HG03565 (cell line): ENCODE data around the gene QSOX1.

ENCODE experiments used
- ATAC-seq: cut with Tn5 transposase; IDR thresholded peaks from one replicate; pipeline ENCODE4 v1.9.1; 2021; ENCODE audit warnings: mild to moderate bottlenecking, moderate library complexity; ENCODE audit not compliant: unreplicated experiment

Gene QSOX1

DNA sequence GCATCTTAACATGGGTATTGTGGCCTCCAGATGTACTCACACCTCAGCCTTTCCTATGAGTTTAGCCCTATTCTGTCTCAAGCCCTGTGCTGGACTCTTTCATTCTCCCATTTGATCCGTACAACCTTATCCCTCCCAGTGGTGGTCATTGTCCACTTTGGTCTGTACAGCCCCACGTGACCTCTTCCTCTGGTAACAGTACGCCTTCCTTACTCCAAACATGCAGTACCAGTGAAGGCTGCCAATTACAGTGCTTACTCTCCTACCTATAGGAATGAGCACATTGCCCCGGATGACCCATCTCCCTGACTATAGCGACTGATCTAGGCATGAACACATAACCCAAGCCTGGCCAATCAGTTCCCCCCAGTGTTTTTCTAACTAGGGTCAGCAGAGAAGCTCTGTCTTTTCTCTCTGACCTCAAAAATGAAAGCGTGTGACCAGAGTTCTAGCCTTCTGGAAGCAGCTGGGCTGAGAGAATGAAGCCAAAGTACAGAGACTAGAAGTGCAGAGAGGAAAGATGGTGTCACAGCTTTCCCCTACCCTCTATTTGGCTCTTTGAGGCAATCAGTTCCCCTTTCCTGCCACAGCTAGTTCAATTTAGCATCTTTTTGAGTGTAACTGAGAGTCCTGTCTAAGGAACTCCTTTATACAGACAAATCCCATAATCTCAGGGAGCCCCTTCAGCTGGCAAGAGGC is 9.9 kb upstream of the QSOX1 start:
- no peak for ATAC-seq

DNA sequence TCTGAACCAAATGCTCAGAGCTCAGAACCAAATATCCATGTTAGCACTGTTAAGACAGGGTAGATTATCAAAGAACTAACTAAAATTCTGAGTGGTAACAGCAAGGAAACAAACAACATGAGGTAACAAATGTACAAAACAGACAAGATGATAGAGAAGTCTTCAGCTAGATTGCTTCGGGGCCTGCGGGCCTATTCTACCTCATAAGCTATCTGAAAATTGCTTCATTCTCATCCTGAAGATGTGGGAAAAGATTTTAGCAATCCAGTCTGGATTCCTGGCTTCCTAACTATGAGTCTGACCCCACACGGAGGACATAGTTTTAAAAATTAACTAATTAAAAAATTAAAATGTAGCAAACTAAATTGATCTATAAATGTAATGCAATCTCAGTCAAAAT is 9.2 kb upstream of the QSOX1 start:
- no peak for ATAC-seq

DNA sequence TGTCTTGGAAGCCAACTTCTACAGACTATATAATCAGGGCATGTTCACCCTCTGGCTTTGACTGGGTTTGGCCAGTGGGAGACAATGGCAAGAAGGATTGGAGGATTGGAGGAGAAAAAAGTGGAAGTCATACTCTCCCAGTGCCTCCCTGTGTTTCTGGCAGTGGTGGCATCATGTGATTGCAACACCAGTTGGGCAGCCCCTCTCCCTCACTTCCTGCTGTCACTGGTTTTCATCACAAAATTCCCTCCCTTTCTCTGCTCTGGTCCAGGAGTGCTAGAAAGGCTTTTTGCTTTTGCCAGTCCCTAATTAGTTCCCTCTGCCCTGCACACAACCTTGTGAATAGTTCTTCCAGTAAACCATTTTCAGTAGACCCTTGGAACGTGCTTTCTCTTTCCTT is 3.7 kb upstream of the QSOX1 start:
- ATAC-seq = no peak

DNA sequence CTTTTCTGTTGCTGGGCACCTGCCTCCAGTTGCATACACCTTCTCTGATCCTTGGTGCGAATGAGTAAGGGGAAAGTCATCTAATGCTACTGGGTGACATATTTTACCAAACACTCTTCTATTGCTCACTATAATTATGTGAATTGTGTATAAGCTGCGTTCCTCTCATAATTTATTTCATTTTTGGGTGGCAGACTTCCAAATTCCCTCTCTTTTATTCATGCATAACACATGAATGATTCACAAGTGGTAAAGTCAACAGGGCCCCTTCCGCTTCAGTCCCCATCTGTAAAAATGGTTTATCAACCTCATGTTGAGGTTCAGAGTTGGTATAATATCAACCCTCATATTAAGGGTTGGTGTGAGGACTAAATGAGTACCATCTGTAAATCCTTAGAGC is 3.2 kb upstream of the QSOX1 start:
- no peak for ATAC-seq

DNA sequence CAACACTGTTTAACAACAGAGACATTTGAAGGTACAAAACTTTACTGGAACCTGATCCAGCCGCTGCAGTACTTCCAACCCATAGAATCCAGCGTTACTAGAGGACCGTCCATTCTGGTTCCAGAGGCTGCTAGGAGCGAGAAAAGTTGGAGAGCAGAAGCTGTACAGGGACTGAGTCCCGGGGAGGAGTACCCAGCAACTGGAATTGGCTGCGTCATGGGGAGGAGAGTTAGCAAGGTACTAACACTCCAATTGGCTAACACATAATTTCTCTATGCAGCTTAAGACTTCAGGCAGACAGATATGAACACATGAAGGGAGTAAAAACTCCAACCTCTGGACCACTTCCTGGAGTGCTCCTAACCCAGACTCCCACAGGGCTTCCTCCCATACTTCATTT is 2.1 kb upstream of the QSOX1 start:
- ATAC-seq = no peak

DNA sequence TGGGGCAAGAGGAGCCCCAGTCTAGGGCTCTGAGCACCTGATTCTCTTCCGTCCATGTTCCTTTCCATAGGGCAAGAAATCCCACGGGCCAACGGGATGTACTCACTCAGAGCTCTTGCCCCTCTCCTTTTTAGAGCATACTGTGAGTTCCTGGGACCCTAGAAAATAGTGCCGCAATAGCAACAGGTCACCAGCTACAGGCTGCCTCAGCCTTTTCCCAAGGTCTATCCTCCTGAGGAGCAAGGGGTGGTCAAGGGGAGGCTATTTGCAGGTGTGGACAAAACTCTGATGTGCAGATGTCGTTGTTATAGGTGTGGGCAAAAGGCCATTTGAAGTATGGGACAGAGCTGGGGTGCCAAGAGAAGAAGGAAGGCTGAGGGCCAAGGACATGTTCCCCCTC is 1.6 kb upstream of the QSOX1 start:
- ATAC-seq = no peak

DNA sequence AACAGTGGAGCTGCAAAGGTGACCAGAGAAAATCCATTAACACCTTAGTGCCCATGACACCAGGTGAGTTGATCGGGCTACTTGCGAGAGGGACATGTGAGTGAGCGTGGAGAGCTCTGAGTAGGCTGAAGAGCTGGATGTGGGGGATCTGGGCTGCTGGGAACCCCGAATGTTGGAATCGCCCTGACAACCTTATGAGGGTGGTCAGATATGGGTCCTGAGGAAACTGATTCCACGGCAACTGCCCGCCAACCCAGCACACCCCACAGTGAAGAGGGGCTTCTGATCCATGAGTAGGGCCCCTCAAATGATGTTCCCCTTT is 705 bp upstream of the QSOX1 start:
- ATAC-seq = no peak

DNA sequence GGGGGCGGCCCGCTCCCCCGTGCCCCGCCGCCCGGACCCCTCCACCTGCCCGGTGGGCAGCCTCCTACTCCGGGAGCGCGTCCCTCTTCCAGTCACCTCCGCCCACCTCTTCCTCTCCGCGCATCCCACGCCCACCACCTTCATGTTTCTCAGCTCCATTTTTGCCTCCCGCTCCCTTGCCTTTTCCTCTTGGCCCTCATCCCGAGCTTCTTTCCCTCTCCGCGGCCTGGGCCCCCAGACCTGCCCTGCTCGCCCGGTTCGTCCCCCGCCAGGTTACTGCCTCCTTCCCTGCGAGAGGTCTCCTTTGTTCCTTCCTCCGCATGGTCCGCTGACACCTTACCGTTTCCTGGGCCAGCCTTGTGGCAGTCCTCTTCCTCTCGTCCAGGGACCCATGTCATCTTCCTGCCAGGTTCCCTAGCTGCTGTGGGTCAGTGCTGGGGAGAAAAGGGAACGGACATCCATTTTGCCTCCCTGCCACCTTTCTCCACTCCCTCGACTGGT is 563 bp downstream of the QSOX1 start:
- no peak for ATAC-seq

DNA sequence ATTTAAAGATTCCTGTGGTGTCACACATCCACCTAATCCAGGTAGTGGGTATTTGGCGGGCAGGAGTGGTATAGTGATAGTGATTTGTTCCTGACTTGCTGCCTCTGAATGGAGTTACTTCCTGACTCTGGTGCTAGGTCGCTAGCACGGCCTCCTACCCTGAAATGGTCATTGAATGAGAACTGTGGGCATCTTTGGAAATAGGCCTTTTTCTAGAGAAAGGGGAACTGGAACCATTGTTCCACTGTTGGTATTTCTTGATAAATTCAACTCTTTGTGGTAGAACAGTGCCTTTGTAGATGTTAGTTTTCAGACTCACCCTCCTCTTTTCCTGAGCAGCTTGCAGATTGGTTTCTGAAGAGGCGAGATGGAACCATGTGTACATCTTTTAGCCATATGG is 1.5 kb downstream of the QSOX1 start:
- ATAC-seq = no peak

DNA sequence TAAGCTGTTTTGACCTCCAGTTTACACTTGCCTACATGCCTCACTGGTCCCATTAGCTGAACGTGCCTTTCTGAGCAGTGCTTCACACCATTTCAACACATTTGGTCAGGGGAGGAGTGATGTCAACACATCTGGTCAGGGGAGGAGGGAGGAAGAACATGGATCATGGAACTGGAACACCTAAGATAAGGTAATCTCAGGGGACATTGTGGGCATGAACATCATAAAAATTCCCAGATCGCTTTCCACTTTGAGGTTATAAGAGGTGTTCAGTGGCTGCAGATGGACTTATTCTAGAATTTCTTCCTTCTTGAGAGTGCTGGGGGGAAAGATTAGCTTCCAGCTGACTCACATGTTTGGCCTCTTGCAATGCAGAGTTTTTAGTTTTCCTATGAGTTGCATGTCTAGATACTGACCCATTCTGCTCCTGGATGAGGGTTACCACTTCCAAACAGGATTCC is 2.0 kb downstream of the QSOX1 start:
- ATAC-seq = no peak

DNA sequence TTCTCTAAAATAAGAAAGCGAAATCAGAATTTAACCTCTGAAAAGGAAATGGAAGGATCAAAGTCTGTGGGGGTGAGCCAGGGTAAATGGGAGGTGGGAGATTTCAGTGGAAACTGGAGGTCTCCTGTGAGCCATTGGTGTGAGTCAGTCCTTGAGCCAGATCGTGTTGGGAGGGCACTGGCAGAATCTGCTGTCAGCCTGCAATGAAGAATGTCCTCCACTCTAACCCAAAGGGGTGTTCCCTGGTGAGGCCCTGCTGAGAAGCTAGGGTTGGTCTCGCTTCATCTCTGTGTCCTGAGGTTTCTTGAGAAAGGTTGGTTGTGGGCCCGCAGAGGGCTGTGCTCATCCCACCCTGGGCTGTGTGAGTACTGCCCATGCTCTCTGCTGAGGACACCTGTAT is 2.4 kb downstream of the QSOX1 start:
- no peak for ATAC-seq

DNA sequence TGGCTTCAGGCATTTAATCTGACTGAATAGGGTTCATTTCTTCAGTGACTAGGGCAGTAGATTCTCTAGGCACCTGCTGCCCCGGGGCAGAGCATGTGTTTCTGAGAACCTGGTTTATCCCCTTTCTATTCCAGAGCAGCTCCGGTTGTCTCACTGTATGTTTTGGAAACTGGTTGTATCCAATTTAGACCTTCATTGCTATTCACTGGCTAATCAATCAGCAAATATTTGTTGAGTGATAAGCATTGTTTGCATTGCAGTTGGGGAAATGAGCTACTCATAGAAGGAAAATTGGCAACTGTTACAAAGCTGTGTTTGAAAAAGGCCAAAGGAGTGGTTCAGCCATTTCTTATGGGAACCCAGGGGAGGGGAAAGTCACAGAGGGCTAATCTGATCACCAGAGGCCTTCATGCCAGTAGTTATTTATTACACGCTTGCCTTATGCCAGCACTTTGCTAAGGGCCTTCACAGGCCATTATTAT is 2.9 kb downstream of the QSOX1 start:
- ATAC-seq = no peak

DNA sequence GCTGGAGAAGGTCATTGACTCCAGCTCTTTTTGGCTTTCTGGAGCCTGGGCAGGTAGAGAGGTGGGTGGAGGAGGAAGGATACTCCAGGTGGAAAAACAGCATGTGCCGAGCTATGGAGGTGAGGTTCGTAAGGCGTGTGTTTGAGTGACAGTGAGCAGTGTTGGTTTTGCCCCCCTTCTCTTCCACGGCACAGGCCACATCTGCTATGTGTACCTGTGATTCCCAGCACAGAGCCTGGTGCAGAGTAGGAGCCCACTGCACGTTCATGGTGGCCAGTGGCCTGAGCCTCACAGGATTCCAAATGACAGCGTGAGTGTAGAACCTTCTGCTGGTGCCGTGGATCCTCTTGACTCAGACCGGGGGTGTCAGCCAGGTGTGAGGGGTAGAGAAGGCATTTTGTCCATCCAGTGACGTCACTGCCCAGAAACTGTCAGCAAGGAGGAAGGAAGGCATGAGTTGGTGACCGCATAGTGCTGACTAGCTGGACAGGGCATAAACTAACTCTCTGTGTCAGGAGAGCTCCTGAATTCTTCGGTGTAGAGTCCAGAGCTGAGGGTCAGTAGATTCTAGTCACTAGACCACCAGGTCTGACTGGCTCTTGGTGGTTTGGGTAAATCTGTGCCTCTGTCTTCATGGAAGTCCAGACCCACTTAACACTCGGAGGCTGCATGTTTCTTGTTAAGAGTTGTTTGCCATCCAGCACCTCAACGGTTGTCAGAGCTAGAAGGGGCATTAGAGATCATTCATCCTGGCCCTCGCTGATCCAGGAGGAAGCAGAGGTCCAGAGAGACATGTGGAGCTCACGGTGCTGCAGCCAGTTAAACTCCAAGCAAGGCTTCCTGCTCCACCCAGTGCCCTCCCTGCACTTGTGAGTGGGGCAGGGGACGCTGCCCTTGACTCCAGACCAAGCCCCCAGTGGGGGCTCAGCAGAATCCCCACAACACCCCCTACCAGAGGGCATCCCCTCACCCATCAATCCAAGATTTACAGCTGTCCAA is 3.8 kb downstream of the QSOX1 start:
- no peak for ATAC-seq

DNA sequence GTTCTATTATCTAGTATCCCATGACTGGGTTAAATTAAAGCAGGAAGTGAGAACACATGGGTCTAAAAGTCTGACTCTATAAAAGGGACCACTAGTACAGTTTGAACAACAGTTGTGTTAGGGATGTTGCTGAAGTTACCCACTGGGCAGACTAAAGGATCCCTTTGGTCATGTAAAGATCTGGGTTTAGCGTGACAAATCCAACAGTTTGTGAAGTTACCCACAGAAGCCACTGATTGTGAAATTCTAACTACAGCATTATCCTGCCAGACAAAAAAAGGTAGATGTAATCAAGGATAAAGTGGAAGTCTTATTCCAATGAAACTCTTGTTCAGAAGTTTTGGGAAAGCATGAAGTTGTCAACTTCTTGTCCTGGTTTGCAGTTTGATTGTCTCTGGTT is 5.7 kb downstream of the QSOX1 start:
- ATAC-seq = no peak

DNA sequence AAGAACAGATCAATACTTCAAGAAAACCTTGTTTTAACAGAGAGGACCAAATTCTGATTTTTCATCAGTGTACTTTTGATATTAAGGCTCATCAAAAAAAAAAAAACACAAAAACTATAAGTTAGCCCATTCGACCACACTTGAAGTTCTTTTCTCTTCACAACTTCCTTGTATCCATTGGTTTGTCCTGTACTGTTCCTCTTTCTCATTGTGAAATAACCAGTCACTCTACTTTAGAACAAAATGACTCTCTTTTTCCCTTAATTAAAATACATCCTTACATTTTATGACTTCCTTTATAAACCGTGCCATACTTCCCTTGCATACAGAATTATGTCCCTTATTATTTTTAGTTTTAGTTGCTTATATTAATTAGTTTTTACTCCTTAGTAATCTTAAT is 8.4 kb downstream of the QSOX1 start:
- no peak for ATAC-seq

DNA sequence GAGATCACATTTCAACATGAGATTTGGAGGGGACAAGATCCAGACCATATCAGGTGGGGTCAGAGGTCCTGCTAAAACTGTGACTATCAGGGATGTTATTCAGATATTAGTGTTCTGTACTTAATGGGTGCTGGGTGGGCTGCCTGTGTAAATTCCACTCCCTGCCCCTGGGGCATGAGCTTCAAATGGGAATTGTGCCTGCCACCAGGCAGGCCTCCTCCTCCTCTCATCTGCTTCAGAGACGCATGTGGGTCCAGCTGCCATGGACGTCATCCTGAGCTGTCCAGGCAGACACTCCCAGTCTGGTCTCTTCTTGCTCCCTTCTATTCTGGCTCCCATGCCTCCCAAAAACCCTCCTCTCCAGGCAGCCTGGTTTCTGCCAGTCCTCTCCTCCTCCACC is 10.4 kb downstream of the QSOX1 start:
- ATAC-seq = no peak

DNA sequence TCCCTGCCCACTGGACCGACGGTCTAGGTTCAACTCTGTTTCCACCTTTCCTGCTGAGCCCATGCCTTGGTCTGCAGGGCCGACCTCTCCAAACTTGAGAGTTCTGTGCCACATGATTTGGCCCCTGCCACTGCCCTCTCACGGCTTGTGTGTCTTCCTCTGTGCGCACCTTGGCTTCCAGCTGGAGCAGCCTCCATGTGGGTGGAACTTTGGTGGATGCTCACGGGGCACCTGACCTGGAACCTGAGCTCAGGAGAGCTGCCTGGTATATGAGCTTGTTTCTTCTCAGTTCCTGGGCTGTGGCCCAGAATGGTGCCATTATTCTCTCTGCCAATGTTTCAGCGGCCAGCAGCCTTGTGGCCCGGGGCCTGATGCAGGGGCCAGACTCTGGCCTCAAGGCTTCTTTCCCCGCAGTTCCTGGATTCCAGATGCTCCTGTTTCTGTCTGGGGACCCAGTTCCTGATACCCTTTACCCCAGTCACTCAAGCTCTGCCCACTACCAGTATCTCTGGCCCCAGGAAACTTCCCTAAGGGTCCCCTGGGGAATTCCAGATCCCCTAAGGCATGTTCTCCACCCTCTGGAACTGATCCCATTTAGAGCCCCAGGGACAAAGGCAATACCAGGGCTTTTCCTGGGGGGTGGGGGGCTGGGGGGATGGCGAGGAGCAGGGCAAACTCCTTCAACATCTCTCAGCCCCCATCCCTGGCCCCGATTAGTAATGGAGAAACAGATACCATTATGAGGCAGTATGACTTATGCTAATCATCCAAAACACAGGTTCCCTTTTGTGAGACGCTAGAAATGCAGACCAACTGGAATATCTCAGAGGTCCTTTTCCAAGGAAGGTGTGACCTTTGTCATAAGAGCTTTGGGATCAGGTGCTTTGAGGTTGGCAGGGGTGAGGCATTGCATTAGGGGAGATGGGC is 11.1 kb downstream of the QSOX1 start:
- ATAC-seq = no peak

DNA sequence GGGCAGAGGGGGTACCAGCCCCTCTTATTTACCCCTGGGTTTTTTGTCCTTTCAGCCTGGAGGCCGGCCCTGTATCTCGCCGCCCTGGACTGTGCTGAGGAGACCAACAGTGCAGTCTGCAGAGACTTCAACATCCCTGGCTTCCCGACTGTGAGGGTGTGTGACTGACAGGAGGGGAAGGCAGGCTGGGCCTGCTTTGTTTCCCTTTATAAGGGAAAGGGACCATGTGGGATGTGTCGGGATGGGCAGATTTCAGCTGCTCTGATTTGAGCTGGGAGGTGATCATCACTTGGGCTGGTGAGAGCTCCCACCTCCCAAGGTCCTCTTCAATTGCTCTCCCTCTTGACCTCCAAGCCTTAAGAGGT is 11.7 kb downstream of the QSOX1 start:
- no peak for ATAC-seq

DNA sequence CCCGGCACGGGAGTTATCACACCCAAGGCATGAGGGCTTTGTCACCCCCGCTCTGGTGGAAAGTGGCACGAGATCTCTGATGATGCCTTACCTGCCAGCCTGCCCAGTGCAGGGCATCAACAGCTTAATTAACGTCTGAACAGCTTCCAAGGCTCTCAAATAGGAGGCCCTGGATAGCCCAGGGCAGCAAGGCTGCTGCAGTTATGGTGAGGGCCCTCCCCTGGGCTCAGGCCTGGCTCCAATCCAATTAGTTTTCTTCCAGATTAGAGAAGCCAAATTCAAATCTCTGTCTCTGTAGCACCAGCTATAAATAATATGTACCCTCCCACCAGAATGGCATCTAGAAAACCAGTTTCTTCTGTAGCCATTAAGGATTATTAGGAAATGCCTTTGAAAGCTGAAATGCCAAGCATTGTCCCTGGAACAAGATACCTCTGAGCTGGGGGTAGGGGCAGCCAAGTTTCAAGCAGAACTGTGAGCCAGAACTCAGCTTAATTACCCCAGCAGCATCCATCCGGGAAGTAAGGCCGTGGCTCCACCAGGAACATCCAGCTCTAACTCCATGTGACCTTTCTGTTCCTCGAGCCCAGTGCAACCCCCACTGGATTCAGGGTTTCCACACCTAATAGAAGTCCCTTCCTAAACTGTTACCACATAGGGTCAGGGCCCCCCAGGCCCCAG is 12.5 kb downstream of the QSOX1 start:
- no peak for ATAC-seq

DNA sequence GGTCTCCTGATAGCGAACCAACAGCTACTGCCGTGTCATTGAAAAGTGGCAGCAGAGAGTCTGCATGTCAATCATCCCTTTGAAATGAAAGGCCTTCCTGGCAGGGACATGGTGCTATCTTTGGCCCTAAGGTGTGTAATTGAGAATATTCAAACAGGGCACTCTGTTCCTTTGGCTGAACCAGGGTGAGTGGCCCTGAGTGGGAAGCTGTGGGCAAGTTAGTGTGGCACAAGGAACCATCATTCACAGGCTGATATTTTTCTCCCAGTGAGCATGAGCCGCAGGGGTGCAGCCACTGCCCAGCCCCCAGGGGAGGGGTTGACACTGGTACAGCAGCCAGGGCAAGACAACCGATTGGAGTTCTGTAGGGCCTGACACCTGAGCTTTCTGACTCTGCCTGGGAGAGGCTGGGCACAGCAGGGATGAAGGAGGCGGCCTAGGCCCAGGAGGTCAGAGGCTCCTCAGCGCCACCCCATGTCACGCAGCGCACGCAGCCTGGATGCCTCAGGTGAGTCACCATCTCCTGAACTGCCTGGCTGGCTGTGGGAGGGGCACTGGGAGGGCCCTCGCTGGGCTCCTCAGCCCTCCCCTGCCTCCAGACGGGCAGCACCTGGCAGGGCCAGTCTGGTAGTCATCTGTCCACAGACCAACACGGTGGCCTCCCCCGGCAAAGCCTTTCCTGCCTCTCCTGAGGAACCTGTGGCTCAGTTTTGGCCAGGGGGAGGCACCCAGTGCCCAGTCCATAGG is 13.2 kb downstream of the QSOX1 start:
- ATAC-seq = no peak
